ENCODE results near the gene RCN1.

GRCh38 chr11:32071811-32072210 is 19.1 kb upstream of the RCN1 start:
- TF ChIP-seq, protein P1, sequence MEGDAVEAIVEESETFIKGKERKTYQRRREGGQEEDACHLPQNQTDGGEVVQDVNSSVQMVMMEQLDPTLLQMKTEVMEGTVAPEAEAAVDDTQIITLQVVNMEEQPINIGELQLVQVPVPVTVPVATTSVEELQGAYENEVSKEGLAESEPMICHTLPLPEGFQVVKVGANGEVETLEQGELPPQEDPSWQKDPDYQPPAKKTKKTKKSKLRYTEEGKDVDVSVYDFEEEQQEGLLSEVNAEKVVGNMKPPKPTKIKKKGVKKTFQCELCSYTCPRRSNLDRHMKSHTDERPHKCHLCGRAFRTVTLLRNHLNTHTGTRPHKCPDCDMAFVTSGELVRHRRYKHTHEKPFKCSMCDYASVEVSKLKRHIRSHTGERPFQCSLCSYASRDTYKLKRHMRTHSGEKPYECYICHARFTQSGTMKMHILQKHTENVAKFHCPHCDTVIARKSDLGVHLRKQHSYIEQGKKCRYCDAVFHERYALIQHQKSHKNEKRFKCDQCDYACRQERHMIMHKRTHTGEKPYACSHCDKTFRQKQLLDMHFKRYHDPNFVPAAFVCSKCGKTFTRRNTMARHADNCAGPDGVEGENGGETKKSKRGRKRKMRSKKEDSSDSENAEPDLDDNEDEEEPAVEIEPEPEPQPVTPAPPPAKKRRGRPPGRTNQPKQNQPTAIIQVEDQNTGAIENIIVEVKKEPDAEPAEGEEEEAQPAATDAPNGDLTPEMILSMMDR (IDR thresholded peaks at IDR 0.05; ENCODE audit: borderline replicate concordance, extremely low read depth, low read length, poor library complexity, severe bottlenecking): peak; percentile 22
- no peak for TF ChIP-seq EZH2 (IDR thresholded peaks at IDR 0.05; ENCODE audit: borderline replicate concordance, low read depth, low read length, severe bottlenecking)

Data from DND-41 (cell line).